GM12878 (cell line): ENCODE results near the gene HS3ST2. TPM values are rescaled to one million over a fixed set of nuclear protein-coding genes. Genes with fewer than 3 reads are reported as not detected.

Experiments used
- ATAC-seq: fragments of 200-7000 bp; cut with Tn5 transposase; 3 replicates; pipeline ENCODE4 v1.9.1; 2020; ENCODE audit warnings: mild to moderate bottlenecking, moderate library complexity
- BruUV-seq: library from RNA; stranded (reverse); fragments of 400-500 nt; replicated peaks from 2 replicates; lab custom pipeline; 2021; lab: Mats Ljungman, UMichigan
- CTCF ChIA-PET: fragments of 300-600 bp; sonication (Branson Sonifier 250); formaldehyde crosslinking; extraction: SDS; loops from one replicate; lab custom pipeline; 2021; ENCODE audit warnings: inconsistent platforms; lab: Yijun Ruan, JAX
- POLR2A ChIA-PET: fragments of 350-600 bp; formaldehyde crosslinking; extraction: SDS; loops from one replicate; lab custom pipeline; 2021; ENCODE audit warnings: inconsistent platforms; lab: Charles Lee
- RAD21 ChIA-PET: fragments of 300-600 bp; sonication (Branson Sonifier 250); formaldehyde crosslinking; loops from one replicate; lab custom pipeline; 2023; ENCODE audit warnings: antibody characterized with exemption; ENCODE audit not compliant: unreplicated experiment; lab: Charles Lee
- SMC1A ChIA-PET: fragments of 300-600 bp; sonication (Branson Sonifier 250); formaldehyde crosslinking; loops from one replicate; lab custom pipeline; 2023; ENCODE audit not compliant: unreplicated experiment, uncharacterized antibody; lab: Charles Lee
- DNase-seq: peaks from one replicate; pipeline ENCODE4 v3.0.0-alpha.2; 2011; ENCODE audit warnings: low read depth, low spot score
- FAIRE-seq: peaks from 3 replicates; lab custom pipeline; 2011; peaks lifted over from hg19 to GRCh38; lab: Jason Lieb, UNC
- H2AFZ ChIP-seq: 2 replicates; pipeline ENCODE4 v1.6.0; 2011; ENCODE audit warnings: low read depth, low read length, control low read depth; ENCODE audit not compliant: control insufficient read depth
- H3K27ac ChIP-seq: 2 replicates; pipeline ENCODE4 v1.5.1; 2011; ENCODE audit warnings: control low read depth; ENCODE audit not compliant: control insufficient read depth, insufficient read depth
- H3K27me3 ChIP-seq, 2 experiments: replicated peaks in 1 of 2; 2 replicates each; pipeline versions ENCODE4 v1.6.0 to v1.6.1; 2011; ENCODE audit warnings: low read length in 1 of 2; ENCODE audit not compliant: control insufficient read depth in 2 of 2, insufficient read depth in 2 of 2
- H3K36me3 ChIP-seq, 2 experiments: 2 replicates each; pipeline ENCODE4 v1.5.1; 2011; ENCODE audit warnings: low read length in 1 of 2; ENCODE audit not compliant: control insufficient read depth in 2 of 2, insufficient read depth in 2 of 2
- H3K4me1 ChIP-seq: 2 replicates; pipeline ENCODE4 v1.6.1; 2011; ENCODE audit warnings: mild to moderate bottlenecking, low read length, moderate library complexity, mixed read lengths; ENCODE audit not compliant: control insufficient read depth, insufficient read depth
- H3K4me2 ChIP-seq: 2 replicates; pipeline ENCODE4 v1.6.0; 2011; ENCODE audit warnings: control low read depth; ENCODE audit not compliant: control insufficient read depth, insufficient read depth
- H3K4me3 ChIP-seq: fragments of 200-600 bp; sonication (generic); 2 replicates; pipeline ENCODE4 v1.5.1; 2016
- H3K79me2 ChIP-seq: 2 replicates; pipeline ENCODE4 v1.6.0; 2011; ENCODE audit warnings: low read length; ENCODE audit not compliant: control insufficient read depth, insufficient read depth
- H3K9ac ChIP-seq: 2 replicates; pipeline ENCODE4 v1.8.0; 2011; ENCODE audit warnings: low read length, control low read depth, mixed read lengths; ENCODE audit not compliant: control insufficient read depth, insufficient read depth
- H3K9me3 ChIP-seq: replicated peaks from 3 replicates; pipeline ENCODE4 v1.5.1; 2011; ENCODE audit warnings: mild to moderate bottlenecking, low read length; ENCODE audit not compliant: control insufficient read depth, insufficient read depth
- H4K20me1 ChIP-seq: 2 replicates; pipeline ENCODE4 v1.6.0; 2011; ENCODE audit not compliant: control insufficient read depth, insufficient read depth
- ESRRA ChIP-seq: IDR thresholded peaks from 2 replicates; pipeline ENCODE4 v1.6.1; 2012; ENCODE audit warnings: mild to moderate bottlenecking, low read length, improper control_type of control experiment
- PAX5 ChIP-seq: IDR thresholded peaks from 2 replicates; pipeline ENCODE4 v1.6.1; 2011; ENCODE audit warnings: low read depth, low read length, borderline replicate concordance
- RAD21 ChIP-seq: IDR thresholded peaks from 2 replicates; pipeline ENCODE4 v1.6.1; 2011; ENCODE audit warnings: mild to moderate bottlenecking, low read depth, low read length, moderate library complexity; ENCODE audit not compliant: insufficient read depth
- REST ChIP-seq: IDR thresholded peaks from 2 replicates; pipeline ENCODE4 v1.6.1; 2012; ENCODE audit warnings: mild to moderate bottlenecking, low read depth, low read length
- RUNX3 ChIP-seq: IDR thresholded peaks from 2 replicates; pipeline ENCODE4 v1.6.1; 2012; ENCODE audit warnings: low read length, inconsistent platforms
- ZSCAN29 ChIP-seq: fragments of 450-650 bp; IDR thresholded peaks from 2 replicates; pipeline ENCODE4 v1.6.1; 2017; ENCODE audit warnings: mild to moderate bottlenecking, moderate library complexity
- WGBS: methylation state at CpG from one replicate; pipeline ENCODE4 v1.1.6; 2016; ENCODE audit warnings: low lambda C conversion rate; ENCODE audit not compliant: insufficient replicate concordance, insufficient coverage; ENCODE audit errors: missing lambda C conversion rate; 5-methylcytosine and 5-hydroxymethylcytosine counted together
- in situ Hi-C: fragments of 300-500 bp; cut with MboI; formaldehyde crosslinking; loops from 9 replicates; pipeline ENCODE4 v1.14.3; 2018; ENCODE audit warnings: mixed read lengths
- intact Hi-C: fragments of 100-400 bp; cut with micrococcal nuclease; formaldehyde crosslinking; loops from one replicate; pipeline ENCODE4 v1.14.2; 2022; ENCODE audit not compliant: unreplicated experiment
- polyA plus RNA-seq, 11 experiments: library from polyadenylated mRNA; depleted of rRNA in 4 of 11; unstranded in 6 of 11; stranded (reverse) in 5 of 11; fragments of >200 nt; fragmentation: Nextera tagmentation in 4 of 11; fragmentation: Illumina TruSeq in 1 of 11; extraction: Ambion mirVana in 4 of 11; extraction: Trizol in 1 of 11; gene quantifications; 1 replicate in 1 of 11; 2 replicates in 10 of 11; pipeline versions ENCODE4 v1.2.1 to v1.2.3, GENCODE V29; 2011 to 2016; ENCODE audit warnings: inconsistent platforms in 2 of 11, missing spikeins in 2 of 11, low read depth in 1 of 11
- total RNA-seq, 4 experiments: library from RNA; depleted of rRNA in 3 of 4; stranded (reverse); fragments of >200 nt in 3 of 4; fragmentation: Illumina TruSeq in 1 of 4; extraction: Trizol in 1 of 4; gene quantifications; 2 replicates each; pipeline versions ENCODE4 v1.2.1 to v1.2.3, GENCODE V29; 2013 to 2021

Gene HS3ST2
- total and polyA plus RNA-seq, 10 of the 15 experiments (the other 5 are each of a cell fraction or from before 2014, with no cell fraction given), result not detected

GRCh38 chr16:22857296-22858025, 43.5 kb downstream of the HS3ST2 start:
- in situ Hi-C loops (no loop called here), intact Hi-C loops (no loop called here)
- H3K9ac ChIP-seq, result no peak overlapping the region
- H3K79me2 ChIP-seq, result no peaks in the 10 kb centered on the region
- H3K27ac ChIP-seq, result no peak overlapping the region
- POLR2A ChIA-PET, result no interaction called here
- no peaks in the 10 kb centered on the region for H3K36me3 ChIP-seq
- no peak for ATAC-seq
- no peaks in the 10 kb centered on the region for H4K20me1 ChIP-seq
- H3K4me1 ChIP-seq, result no peaks in the 10 kb centered on the region
- TF ChIP-seq ZSCAN29, result no peak
- TF ChIP-seq ESRRA, result no peak
- TF ChIP-seq RUNX3, result no peak
- no peak for TF ChIP-seq PAX5
- no peak for TF ChIP-seq REST
- TF ChIP-seq RAD21, result no peak
- TF ChIP-seq, all 136 proteins: peak for 0
- FAIRE-seq (no peak), DNase-seq (no peak)
- ChIA-PET RAD21 (no interaction called here), CTCF (interaction anchor here (1.0 kb wide), 1 partner anchor 175 kb away, joined by 3 read pairs; no protein-coding TSS in a partner anchor), SMC1A (interaction anchor here (1.0 kb wide), 1 partner anchor 12 kb away, joined by 3 read pairs; no protein-coding TSS in a partner anchor)
- Histone ChIP-seq H3K4me3 (no peak overlapping the region), H3K9me3 (no peaks in the 10 kb centered on the region), H3K27me3 (no peaks in the 10 kb centered on the region; a peak in 1 of 4 replicates), H3K4me2 (no peak overlapping the region), H2AFZ (no peak overlapping the region)
- 71% methylated on average over 12 of the region's 12 CpGs for WGBS
- no TSS peak for BruUV-seq
